ENCODE results near the gene FAM118A.

DNA sequence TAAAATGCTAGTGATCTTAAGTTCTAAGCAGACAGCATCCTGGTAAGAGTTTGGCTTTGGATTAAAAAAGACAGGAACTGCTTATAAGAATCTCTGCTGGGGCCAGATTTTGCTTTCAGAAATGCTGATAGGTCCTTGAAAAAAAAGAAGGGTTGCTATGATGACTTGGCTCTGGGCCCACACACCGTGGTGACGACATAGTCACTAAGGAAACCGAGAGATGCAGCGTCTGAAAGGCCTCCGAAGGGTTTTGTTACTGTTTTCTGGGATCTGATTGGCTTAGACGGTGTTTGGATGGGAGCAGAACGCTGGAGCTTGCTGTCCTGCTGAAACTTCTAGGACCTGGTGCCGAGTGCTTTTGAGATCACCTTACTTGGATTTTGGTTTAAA is 8.4 kb downstream of the FAM118A start:
- TF ChIP-seq, protein P1, sequence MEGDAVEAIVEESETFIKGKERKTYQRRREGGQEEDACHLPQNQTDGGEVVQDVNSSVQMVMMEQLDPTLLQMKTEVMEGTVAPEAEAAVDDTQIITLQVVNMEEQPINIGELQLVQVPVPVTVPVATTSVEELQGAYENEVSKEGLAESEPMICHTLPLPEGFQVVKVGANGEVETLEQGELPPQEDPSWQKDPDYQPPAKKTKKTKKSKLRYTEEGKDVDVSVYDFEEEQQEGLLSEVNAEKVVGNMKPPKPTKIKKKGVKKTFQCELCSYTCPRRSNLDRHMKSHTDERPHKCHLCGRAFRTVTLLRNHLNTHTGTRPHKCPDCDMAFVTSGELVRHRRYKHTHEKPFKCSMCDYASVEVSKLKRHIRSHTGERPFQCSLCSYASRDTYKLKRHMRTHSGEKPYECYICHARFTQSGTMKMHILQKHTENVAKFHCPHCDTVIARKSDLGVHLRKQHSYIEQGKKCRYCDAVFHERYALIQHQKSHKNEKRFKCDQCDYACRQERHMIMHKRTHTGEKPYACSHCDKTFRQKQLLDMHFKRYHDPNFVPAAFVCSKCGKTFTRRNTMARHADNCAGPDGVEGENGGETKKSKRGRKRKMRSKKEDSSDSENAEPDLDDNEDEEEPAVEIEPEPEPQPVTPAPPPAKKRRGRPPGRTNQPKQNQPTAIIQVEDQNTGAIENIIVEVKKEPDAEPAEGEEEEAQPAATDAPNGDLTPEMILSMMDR (IDR thresholded peaks at IDR 0.05; ENCODE audit: borderline replicate concordance, extremely low read depth, low read length, poor library complexity, severe bottlenecking), result no peak
- TF ChIP-seq EZH2 (IDR thresholded peaks at IDR 0.05; ENCODE audit: borderline replicate concordance, low read depth, low read length, severe bottlenecking), result no peak

Data from DND-41 (cell line).